Osteoblast (primary cell): Measurements from ENCODE around the gene LMCD1. TPM values are rescaled to one million over a fixed set of nuclear protein-coding genes. Genes with fewer than 3 reads are reported as not detected.

Experiments used
- DNase-seq: peaks from one replicate; pipeline ENCODE4 v3.0.0; 2011; ENCODE audit warnings: low spot score, mixed read lengths; ENCODE audit not compliant: insufficient read length; ENCODE audit errors: missing footprints
- H2AFZ ChIP-seq: 2 replicates; pipeline ENCODE4 v1.6.0; 2011; ENCODE audit warnings: mild to moderate bottlenecking, low read length
- H3K27ac ChIP-seq: 2 replicates; pipeline ENCODE4 v1.5.1; 2011; ENCODE audit warnings: mild to moderate bottlenecking, low read depth, low read length, moderate library complexity
- H3K27me3 ChIP-seq: 2 replicates; pipeline ENCODE4 v1.6.0; 2012; ENCODE audit warnings: mild to moderate bottlenecking, control low read depth, inconsistent platforms, low read length, moderate library complexity; ENCODE audit not compliant: insufficient read depth
- H3K36me3 ChIP-seq: 2 replicates; pipeline ENCODE4 v1.5.1; 2011; ENCODE audit warnings: mild to moderate bottlenecking, low read length, control low read depth, moderate library complexity; ENCODE audit not compliant: insufficient read depth
- H3K4me1 ChIP-seq: 2 replicates; pipeline ENCODE4 v1.5.1; 2011; ENCODE audit warnings: mild to moderate bottlenecking, low read length, control low read depth, moderate library complexity; ENCODE audit not compliant: insufficient read depth
- H3K4me2 ChIP-seq: 2 replicates; pipeline ENCODE4 v1.6.0; 2011; ENCODE audit warnings: mild to moderate bottlenecking, low read length; ENCODE audit not compliant: insufficient read depth
- H3K4me3 ChIP-seq: fragments of 200-600 bp; sonication (generic); 3 replicates; pipeline ENCODE4 v1.5.1; 2012; ENCODE audit warnings: mild to moderate bottlenecking, low read length, inconsistent platforms; ENCODE audit not compliant: insufficient read depth
- H3K79me2 ChIP-seq: 2 replicates; pipeline ENCODE4 v1.6.0; 2012; ENCODE audit warnings: mild to moderate bottlenecking, low read length, control low read depth, inconsistent platforms; ENCODE audit not compliant: insufficient read depth
- H3K9me3 ChIP-seq: 2 replicates; pipeline ENCODE4 v1.5.1; 2011; ENCODE audit warnings: low read depth, low read length, control low read depth
- H4K20me1 ChIP-seq: 2 replicates; pipeline ENCODE4 v1.6.0; 2012; ENCODE audit warnings: mild to moderate bottlenecking, low read length, control low read depth; ENCODE audit not compliant: insufficient read depth
- CTCF ChIP-seq: IDR thresholded peaks from 2 replicates; pipeline ENCODE4 v1.5.1; 2011; ENCODE audit warnings: mild to moderate bottlenecking, low read depth, low read length, moderate library complexity; ENCODE audit errors: extremely low read depth
- total RNA-seq: library from RNA; depleted of rRNA; stranded (reverse); fragments of >200 nt; gene quantifications from 2 replicates; pipeline ENCODE4 v1.2.3, GENCODE V29; 2012

LMCD1 gene
- total RNA-seq, 1 donor: 294 TPM

- Histone ChIP-seq H3K9me3 (no peaks in the 10 kb centered on the region), H2AFZ (peak overlapping the region; percentile 60), H3K27ac (peak overlapping the region; percentile 37), H3K79me2 (no peaks in the 10 kb centered on the region), H3K4me3 (peak overlapping the region; percentile 41), H3K4me2 (peak overlapping the region; percentile 76), H3K27me3 (peaks cover 5% of the 10 kb centered on the region), H4K20me1 (no peaks in the 10 kb centered on the region), H3K4me1 (peaks cover 27% of the 10 kb centered on the region), H3K36me3 (no peaks in the 10 kb centered on the region)
- TF ChIP-seq CTCF: peak; percentile 95
- DNase-seq: peak; percentile 96
Observed at GRCh38 chr3:8622873-8623691, 121.5 kb downstream of the LMCD1 start.

GRCh38 chr3:8623741-8624140, 122.1 kb downstream of the LMCD1 start:
- Histone ChIP-seq H3K79me2 (no peaks in the 10 kb centered on the region), H3K27me3 (peaks cover 5% of the 10 kb centered on the region), H3K4me3 (no peak overlapping the region), H3K4me2 (no peak overlapping the region), H3K36me3 (no peaks in the 10 kb centered on the region), H4K20me1 (no peaks in the 10 kb centered on the region), H3K4me1 (peaks cover 27% of the 10 kb centered on the region), H2AFZ (no peak overlapping the region), H3K27ac (no peak overlapping the region), H3K9me3 (no peaks in the 10 kb centered on the region)
- TF ChIP-seq CTCF: no peak
- no peak for DNase-seq

Other genes starting within 250 kb of the LMCD1 start
- not detected in 2 replicates for gene SSUH2, start 143.0 kb downstream of the LMCD1 start, total RNA-seq
- not detected in 2 replicates for gene CAV3, start 232.0 kb downstream of the LMCD1 start, total RNA-seq